Kidney tubule cell (primary cell): Measurements from ENCODE around the gene MB.

Source experiments
- DNase-seq: peaks from one replicate; pipeline ENCODE4 v3.0.0-alpha.2; 2018; ENCODE audit warnings: low spot score

MB gene

DNA sequence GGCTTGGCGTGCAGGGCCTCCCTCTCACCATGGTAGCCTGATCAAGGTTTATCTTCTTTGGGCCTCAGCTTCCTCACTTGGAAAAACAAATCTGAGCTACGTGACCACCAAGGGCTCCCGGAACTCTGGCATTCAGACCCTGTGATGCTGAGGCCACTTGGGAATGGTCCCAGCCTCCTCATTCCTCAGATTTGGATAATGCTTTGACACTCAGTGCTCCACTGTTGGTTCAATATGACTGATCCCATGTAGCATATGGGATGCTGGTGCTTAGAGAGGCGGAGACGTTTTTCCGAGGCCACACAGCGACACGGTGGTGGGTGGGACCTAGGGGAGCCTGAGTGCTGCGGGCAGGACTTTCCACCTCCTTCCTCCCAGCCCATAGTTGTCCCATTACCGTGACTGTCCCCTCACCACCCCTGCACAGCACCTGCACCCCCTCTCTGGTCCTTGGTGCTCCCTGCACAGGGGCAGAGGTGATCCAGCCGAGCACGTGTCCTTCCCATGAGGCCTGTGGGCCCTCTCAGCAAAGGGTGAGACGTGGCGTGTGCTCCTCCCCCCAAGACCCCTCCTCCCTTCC is 23.1 kb downstream of the MB start:
- DNase-seq = no peak

DNA sequence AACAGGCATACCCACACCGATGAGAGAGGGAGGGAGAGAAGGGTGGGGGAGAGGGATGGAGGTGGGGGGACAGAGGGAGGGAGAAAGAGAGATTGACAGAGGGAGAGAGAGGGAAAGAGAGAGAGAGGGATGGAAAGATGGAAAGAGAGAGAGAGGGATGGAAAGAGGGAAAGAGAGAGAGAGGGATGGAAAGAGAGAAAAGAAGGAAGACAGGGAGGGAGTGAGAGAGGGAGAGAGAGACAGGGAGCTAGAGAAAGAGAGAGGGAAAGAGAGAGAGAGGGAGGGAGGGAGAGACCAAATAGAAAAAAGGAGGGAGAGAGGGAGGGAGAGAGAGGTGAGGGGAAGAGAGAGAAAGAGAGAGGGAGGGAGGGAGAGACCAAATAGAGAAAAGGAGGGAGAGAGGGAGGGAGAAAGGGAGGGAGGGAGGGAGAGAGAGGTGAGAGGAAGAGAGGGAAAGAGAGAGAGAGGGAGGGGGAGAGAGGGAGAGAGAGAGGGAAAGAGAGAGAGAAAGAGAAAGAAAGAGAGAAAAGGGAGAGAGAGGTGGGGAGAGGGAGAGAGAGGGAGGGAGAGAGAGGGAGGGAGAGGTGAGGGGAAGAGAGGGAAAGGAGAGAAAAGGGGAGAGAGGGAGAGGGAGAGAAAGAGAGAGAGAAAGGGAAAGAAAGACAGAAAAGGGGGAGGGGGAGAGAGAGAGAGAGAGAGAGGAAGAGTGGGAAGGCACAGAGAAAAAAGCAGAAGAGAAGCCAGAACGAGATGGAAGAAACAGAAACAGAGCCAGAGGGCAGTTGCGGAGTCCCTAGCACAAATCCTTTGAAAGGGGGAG is 23.8 kb downstream of the MB start:
- no peak for DNase-seq

DNA sequence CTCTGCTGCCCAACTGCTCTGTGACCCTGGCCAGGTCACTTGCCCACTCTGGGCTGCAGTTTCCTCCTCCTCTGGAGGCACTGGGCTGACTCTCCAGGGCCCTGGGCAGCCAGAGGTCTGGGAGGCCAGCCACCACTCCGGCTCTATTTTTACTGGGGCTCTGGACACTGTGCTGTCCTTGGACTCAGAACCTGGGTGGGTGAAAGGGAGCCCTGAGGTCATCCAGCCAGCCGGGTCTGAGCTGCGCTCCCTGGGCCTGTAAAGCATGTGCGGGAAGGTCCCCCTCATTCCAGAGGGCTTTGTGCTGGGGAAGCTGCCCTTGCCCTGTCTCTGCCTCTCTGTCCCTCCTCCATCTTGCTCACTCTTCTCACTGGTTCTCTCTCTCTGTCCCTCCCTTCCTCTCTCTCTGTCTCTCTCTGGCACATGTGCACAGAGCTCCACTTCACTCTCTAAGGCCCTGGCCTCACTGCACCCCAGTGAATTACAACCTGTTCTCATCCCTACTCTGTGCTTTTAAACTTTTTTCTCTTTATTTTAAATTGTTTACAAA is 24.6 kb downstream of the MB start:
- DNase-seq = no peak

DNA sequence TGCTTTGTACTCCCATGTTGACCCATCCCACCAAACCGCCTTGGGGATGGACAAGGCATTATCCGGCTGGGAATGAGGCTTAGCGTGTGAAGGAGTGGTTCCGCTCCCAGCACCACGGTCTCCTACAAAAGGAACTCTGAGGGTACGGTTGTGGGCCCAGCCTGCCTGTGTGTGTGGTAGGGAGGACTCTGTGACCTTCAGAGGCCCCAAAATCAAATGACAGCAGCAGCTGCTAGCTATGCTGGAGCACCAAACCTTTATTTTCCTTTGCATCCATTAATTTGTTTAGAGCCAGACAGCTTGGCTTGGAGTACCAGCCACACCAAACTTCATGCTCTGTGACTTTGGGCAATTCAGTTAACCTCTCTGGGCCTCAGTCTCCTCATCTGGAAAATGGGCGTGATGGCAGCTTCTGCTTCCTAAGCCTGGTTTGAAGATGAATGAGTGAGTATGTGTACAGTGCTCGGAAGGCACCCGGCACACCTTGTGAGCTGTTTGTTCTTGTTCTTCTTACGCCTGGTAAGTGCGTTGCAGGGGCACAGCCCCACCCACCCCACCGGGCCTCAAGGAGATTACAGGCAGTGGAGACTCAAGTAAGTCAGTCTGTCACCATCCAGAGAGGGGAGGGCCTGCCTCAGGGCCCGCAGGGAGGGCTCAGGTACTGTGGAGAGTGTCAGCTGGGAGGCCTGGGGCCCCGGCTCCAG is 25.3 kb downstream of the MB start:
- DNase-seq = no peak

DNA sequence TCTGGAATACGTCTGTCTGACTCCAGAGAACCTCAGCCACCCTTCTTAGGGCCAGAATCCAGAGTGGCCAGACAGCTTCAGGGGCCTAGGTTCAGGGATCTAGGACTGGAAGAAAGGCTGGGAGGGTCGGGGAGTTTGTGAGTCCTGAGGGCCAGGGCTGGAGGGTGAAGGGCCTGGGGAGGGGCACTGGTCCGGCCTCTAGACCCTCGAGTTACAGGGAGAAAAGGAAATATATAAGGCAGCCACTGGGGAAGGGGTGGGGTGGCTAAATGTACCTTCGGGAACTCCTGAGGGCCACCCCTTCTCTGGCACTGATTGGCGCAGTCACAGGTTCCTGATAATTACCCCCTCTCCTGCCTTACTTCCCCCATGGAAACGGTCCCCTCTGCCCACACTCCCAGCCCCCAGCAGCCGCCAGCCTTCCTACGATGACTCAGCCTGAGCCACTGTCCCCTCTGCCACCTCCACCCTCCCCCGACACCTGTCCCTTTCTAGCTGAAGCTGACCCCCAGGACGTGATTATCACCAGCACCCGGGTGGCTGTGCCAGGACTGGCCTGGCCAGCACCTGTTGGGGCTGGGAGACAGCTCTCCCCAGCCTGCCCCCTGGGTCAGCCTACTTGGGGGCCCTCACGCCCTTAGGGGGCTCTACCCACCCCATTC is 26.4 kb downstream of the MB start:
- no peak for DNase-seq

DNA sequence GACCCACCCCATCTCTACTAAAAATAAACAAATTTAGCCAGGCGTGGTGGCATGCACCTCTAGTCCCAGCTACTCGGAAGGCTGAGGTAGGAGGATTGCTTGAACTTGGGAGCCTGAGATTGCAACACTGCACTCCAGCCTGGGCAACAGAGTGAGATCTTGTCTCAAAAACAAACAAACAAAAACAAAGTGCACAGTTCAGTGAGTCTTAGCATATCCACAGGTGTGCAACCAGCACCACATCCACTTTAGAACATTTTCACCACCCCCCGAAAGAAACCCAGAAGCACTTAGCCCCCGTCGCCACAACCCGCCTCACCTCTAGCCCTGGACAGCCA is 27.4 kb downstream of the MB start:
- no peak for DNase-seq

DNA sequence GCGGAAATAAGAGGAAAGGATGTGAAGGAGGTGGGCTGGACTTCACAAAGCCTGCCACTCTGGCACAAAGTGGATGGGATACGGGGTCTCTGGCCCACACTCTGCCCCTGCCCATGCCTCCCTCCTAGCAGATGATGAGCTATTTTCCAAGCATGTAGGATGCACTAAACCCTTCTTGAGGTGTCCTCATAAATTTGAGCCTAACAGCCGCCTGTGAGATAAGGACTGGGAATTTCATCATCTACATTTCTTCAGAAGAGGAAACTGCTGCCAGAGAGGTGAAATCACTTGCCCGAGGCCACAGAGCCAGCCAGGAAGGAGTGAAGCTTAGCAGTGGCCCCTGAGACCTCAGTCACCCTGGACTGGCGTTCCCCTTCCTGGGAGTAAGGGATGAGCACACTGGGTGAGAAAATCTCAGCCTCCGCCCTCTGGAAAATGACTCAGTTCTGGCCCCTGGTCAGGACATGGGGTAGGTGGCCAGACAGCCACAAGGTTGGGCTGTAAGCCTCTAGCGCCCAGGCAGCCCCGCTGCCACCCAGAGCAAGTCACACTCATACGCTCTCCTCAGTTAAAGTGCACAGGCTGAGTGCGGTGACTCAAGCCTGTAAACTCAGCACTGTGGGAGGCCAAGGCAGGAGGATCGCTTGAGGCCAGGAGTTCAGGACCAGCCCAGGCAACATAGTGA is 27.9 kb downstream of the MB start:
- DNase-seq = peak; percentile 99

DNA sequence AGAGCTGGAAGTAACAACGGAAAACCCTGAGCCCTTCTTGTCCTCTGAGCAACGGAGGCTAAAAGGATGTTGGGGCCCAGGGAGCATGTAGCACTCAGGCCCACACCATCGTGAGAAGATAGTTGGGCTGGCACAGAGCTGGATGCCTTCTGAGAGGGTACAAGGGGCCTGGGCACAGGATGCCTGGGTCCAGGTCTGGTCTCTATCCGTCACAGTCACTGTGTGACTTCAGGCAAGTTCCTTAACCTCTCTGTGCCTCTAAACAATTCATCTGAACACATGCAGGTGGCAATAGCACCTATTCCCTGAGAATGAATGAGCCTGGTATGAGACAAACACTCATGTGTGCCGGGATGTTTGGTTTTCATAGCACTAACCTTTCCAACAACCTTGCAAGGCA is 29.2 kb downstream of the MB start:
- DNase-seq = no peak

DNA sequence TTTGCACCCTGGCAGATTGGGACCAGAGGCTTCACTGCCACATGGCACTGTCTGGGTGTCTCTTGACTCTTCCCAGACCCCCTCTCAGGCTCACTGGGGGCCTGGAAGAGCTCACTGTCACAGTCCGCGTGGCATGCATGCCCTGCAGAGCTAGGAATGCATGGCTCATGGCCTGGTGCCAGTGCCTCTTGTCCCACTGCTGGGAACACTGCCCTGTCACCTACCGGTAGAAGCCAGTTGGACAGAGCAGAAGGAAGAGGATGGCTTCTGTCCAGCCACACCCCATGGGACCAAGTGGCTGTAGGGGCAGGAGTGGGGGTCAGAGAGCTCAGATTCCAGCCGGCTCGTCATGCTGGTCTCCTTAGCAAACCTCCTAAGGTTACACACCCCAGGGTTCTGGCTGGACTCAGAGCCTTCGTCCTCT is 29.7 kb downstream of the MB start:
- DNase-seq = peak; percentile 50

DNA sequence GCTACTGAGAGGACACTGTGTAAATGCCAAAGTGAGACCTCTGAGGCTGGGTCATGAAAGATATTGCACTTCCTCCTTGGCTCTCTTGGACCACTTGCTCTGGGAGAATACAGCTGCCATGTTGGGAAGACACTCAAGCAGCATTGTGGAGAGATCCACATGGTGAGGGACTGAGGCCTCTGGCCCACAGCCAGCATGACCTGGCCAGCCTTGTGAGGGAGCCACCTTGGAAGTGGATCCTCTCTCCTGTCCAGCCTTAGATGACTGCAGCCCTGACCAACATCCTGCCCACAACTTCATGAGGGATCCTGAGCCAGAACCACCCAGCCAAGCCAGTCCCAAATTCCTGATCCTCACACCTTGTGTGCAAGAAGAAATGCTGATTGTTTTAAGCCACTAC is 30.4 kb downstream of the MB start:
- no peak for DNase-seq

DNA sequence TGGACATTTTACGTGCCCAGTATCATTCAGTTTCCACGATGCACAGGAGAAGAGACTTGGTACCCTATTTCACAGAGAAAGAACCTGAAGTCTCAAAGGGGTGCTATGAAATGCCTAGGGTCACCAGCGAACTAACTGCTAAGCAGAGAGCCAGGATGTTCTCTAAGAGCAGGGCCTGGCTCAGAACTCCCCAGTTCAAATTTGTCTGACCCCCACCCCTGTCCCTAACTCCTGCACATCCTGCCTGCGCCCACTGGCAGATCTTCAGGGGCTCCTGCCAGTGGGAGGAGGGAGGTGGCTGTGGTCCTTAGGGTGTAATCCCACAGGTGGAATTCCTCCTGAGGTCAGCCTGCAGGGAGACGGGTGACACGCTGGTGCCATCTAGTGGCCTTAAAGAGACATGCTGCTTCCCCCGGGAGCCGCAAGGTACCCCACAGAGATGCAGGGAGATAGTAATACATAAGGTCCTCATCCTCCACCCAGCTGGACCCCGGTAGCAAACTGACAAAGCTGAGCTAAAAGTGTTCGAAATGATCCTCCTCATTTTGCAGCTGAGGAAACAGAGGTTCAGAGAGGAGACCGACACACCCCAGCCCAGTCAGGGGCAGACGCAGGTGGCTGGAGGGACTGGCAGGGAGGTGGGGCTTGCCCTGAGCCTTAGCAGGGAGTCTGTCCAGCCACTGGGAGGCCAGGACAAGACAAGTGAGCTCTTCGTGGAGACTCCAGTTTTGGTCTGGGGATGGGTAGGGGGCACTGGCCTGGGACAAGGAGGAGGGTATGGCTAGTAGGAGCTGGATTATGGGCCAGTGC is 34.1 kb downstream of the MB start:
- peak; percentile 75 for DNase-seq

DNA sequence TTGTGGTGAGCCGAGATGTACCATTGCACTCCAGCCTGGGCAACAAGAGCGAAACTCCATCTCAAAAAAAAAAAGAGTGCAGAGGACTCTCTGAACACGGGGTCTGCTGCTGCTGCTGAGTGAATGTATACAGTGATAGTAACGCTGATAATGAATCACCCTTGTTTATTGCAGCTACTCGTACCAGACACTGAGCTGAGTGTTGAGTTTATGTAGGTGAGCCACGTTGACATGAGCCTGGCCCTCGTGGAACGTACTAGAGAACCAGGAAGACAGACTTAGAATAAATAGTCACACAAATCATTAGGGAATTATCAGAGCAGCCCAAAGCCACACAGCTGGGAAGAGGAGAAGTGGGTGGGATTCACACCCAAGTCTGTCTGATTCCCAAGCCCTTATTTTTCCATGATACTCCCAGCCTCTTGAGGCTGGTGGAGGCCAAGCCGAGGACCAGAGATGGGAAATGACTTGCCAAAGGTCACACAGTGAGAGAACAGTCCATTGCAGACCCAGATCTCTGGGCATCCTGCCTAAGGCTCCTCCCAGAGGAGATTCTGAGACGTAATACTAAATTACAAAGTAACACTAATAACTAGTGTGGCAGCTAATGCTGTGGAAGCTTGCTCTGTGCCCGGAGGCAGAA is 34.8 kb downstream of the MB start:
- DNase-seq = no peak

DNA sequence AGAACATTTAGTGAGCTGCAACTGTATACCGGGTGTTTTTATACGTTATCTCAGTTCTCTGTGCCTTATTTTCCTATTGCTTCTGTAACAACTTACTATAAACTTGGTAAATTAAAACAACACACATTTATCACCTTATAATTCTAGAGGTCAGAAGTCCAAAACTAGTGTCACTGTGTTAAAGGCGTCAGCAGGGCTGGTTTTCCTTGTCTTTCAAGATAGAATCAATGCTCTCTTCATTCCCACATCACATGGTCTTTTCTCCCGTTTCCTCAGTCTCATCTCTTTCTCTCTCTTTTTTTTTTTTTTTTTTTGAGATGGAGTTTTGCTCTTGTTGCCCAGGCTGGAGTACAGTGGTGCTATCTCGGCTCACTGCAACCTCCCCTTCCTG is 36.1 kb downstream of the MB start:
- DNase-seq = no peak

DNA sequence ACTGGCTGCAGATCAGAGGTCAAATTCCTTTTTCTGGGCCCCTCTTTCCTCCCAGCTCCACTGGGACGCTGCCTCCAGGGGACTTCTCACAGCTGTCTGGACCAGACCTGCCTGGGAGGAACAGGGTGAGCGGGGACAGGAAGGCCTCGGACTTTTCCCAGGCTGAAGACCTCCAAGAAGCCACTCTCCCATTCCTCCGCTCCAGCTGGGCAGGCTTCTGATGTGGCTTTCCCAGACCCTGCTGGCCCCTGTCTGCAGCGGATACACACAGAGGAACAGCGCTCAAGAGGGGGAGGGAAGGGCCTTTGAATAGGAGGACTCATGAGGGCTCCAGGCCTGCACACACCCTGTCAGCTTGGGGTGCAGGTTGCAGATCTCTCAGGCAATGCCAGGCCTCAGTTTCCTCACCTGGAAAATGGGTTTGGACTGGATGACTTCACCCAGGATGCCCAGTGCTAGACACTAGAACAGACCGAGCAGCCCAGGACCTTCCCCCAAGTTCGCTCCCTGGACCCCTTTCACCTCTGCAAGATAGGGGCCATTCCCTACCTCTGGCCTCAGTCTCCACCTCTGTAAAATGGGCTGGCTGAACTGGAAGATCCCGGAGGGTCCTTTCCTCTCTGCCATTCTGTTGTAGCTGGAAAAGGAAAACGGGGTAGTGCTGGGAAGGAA is 36.6 kb downstream of the MB start:
- DNase-seq = no peak

DNA sequence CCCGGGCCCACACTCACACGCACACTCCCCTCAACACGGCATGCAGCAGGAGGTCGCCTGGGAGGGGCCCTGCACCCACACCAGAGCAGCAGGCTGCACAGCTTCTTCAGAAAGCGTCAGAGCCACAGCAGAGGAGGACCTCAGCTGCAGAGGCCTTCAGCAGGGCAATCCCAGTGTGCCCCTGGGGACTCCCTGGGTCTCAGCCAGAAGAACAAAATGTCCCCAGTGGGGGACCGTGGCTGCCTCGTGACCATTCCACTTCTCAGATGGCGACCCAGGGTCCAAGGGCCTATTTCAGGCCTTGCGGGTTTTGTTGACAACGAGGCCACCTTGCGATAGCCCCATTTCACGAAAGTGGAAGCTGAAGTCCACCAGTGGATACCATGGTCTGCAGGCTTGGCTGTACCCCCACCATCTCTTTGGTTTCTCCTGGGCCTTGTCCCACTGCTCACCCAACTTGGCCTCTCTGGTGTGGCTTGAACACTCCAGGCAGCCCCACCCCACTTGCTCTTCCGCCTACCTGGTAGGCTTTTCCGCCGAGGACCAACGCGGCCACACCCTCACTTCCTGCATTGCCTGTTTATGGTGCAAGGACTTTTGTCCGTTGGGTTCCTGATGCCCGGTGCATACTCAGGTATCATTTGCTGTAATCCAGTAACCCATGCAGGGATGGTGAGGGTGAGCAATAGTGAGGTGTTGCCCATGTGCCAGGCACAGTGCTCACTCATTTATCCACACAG is 38.1 kb downstream of the MB start:
- DNase-seq = no peak

DNA sequence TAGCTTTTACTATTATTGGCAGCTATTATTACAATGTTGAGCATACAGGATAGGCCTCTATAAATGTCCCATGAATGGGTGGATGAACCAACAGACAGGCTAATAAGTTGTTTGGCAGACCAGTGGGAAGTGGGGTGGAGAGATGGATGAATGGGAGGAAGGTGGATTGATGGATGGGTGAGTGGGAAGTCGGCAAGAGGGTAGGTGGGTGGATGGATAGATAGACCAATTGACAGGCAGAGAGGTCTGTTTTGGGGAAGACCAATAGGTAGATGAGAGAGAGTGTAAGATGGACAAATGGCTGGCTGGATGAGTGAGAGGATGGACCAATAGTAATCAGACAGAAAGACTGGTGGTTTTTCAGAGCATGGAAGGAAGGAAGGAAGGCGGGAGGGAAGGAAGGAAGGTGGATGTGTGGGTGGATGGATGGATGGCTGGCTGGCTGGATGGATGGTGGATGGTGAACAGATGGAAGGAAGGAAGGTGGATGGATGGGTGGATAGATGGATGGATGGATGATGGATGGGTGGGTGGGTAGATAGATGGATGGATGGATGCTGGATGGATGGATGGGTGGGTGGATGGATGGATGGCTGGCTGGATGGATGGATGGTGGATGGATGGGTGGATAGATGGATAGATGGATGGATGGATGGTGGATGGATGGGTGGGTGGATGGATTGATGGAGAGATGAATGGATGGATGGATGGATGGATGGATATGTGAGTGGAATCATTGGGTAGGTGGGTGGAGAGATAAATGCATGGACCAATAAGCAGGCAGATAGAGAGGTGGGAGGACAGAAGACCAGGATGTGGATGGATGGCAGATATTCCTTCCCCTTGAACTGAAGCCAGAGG is 39.1 kb downstream of the MB start:
- no peak for DNase-seq

DNA sequence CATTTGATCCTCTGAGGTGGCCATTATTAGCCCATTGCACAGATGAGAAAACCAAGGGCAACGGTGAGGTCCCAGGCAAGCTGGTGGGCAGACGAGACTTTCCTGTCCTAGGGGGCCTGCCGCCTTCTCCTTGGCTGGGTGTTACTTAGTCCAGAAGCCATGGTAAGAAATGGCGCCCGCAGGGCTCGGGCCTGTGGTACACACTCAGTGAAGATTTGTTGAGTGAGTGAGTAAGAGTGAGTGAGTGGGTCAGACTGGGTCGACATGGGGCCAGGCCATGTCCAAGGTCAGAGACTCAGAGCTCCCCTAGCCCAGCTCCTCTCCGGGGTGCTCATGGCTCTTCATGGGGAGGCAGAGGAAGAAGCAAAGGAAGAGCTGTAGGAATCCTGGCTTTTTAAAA is 40.5 kb downstream of the MB start:
- DNase-seq = no peak

DNA sequence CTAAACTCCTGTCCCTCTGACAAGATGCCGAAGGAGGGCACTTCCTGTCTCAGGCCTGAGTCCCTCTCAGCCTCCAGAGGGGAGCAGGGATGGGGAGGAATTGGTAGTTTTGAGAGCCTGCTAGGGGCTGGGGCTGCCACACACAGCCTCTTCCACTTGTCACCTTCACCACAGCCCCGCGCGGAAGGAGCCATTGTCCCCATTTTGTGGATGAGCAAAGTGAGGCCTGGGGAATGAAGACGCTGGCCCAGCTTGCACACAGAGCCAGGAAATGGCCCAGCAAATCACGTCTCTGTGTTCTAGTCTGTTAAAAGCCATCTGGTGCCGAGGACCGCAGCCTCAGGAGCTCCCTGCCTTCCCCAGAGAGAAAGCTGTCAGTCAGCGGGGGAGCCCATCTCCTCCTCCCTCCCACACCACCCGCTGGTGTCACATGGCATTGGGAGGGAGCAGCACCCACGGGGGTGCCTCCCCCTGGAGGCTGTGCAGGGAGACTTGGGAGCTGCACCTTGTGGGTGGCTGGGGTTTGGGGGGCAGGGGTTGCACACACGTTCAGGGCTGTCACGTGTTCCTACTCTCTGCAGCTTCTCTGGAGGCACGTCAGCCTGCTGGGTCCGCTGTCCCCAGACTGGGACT is 41.9 kb downstream of the MB start:
- no peak for DNase-seq
